IPS DF 4.7 (cell line): ENCODE data around the gene RIPOR2.
A peak's percentile ranks its signal among the peaks of the same experiment; 100 is the strongest.

Source experiments
- DNase-seq: peaks from one replicate; pipeline ENCODE4 v3.0.0-alpha.2; 2013; ENCODE audit warnings: low spot score; ENCODE audit errors: extremely low read depth

The RIPOR2 gene

DNA sequence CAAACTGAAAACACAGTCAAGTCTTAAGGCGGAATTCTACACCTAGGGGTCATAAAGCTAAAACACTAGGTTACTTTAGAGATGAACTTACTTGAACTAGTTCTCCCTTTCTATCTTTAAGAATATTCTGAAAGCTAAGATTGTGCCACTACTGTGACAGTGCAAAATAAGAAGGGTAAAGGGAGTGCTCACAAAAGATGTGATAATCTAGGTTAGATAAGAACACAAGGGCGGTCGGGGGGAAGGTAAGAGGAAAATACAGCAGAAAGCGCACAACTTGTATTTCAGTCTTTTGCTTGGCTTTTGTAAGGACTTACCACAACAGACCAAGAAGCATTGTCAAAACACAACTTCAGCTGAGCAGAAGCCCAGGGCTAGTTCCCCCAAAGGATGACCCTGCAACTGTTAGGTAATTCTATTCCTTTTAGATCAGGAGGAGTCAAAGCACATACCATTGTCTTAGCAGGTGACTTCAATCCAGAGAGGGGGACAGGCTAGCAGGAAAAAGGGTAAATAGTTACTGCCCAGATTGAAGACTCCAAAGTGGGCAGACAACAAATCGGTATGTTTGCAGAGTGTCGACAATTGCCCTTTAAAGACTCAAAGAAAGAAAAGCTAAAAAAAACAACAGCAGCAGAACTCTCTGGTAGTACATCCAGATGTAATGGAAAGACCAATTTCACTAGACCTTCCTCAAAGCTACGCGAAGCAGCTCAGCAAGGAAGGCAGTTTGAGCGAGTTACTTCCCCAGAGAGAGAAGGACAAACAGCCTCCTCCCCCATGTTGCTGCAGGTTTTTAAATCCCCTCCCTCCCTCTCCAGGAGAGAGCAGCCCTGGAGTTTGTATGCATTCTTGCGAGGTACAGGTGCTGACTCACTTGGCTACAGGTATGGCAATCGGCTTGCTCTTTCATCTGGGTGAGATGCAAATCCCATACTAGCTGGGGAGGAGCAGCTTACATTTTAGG is 59.0 kb downstream of the RIPOR2 start:
- DNase-seq: peak; percentile 84

DNA sequence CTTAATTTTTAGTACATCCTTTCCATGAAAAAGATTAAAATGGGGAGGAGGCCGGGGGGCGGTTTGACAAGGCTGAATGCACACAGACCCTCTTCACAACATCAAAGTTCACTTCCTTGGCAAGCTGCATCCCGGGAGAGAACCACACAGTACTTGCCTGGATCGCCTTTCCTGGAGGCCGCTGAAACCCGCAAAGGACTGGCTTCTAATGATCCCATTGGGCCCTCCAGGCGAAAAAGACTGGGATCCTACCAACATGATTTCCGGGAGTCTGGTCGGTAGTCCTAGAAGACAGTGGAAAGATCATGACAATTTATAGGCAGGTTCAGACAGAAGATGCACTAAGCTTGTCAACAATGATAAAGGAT is 60.2 kb downstream of the RIPOR2 start:
- DNase-seq: no peak

DNA sequence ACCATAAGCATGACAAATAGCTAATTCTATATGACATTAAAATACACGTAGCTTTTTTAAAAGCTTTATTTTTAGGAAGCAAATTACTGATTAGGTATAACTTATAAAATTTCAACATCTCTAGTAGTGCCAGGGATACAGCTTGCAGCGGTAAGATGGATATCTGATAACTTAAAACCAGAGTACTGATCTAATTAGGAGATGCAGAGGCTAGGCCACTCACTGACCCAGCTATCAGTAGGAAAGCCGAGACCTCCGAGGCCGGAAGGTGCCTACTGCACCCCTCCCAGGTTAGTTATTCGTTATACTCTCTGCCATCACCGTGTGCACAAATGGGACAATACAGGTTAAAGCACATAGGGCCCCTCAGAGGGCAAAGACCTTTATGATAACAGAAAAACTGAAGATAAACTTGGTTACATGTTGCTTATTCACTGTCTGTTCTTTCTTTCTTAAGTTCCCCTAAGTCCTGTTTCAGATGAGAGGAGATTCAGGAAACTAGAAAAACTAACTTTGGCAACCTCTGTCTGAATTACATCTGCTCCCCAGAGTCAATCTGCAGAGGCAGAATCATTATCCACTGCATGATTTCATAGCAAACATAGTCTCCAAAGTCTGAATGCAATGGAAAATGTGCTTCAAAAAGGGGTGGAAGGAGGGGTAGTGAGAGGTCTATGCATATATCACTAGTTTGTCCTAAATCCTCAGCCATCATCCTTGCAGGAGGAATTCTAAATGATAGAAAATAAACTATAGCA is 60.8 kb downstream of the RIPOR2 start:
- no peak for DNase-seq

DNA sequence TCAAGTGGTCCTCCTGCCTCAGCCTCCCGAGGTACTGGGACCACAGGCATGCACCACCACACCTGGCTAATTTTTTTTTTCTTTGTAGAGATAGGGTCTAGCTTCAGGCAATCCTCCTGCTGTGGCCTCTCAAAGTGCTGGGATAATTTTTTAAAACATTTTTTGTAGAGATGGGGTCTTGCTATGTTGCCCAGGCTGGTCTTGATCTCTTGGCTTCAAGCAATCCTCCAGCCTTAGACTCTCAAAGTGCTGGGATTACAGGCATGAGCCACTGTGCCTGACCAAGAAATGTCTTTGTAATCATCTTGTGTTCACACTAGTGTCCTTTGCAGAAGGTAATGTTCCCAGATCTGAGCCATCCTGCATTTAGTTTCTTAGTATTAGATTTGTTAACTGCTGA is 61.6 kb downstream of the RIPOR2 start:
- DNase-seq: no peak

DNA sequence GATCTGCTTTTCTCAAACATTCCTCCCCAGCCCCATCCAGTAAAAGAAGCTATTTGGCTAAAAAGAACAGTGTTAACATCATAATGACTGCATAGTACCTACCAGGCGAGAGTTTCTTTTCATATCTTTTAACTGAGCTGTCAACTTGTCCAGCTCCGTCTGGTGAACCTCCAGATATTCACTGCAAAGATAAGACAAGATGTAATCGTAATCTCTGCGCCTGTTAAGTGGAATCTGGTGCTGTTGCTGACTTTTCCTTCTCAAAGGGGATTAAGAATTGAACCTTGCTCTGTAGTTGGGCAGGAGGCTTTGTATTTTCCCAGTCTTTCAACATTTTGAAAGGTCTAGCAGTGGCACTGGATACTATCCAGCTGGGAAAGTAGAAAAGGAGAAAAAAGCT is 63.0 kb downstream of the RIPOR2 start:
- no peak for DNase-seq

DNA sequence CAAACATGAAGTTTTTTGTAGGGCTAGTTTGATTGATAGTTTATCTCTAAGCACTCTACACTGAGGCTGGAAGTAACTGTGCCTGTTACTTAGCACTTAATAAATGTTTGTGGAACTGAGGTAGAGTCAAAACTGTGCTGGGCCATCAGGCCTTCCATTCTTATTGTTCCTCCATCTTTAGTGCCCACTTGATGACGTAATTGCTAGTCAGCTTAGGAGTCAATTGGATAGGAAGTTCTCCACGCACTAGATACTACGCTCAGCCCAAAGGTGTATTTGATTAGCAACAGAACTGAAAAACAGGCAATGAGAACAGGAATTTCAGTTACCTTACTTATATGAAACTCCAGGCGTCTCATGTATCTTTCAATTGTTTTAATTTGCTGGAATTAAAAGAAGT is 67.0 kb downstream of the RIPOR2 start:
- DNase-seq: no peak

DNA sequence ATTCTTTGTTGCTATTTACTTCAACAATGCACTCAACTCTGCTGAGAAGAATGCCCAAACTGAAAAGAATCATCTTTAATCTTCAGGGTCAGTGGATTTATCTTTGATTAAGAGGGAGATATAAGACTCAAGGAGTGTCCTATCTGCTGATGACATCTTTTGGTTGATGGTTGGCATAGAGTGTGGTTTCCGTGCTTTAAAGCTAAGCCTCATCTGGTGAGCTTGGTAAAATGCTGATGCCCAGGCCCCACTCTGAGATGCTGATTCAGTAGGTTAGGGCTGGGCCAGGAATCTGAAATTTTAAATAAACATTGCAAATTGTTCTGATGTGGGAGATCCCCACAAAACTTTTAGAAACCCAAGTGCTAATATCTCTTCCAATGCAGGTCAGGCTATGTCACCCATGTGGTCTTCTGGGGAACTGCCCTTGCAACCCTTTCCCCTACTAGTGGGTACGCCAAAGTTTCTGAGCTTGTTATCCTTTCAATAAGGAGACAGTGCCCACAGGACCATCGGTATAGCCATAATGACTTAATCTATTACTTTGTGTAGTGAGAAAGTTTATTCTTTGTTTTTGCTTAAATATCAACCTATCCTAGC is 68.6 kb downstream of the RIPOR2 start:
- no peak for DNase-seq

GRCh38 chr6:24865161-24865560 is 70.6 kb downstream of the RIPOR2 start:
- DNase-seq: no peak

DNA sequence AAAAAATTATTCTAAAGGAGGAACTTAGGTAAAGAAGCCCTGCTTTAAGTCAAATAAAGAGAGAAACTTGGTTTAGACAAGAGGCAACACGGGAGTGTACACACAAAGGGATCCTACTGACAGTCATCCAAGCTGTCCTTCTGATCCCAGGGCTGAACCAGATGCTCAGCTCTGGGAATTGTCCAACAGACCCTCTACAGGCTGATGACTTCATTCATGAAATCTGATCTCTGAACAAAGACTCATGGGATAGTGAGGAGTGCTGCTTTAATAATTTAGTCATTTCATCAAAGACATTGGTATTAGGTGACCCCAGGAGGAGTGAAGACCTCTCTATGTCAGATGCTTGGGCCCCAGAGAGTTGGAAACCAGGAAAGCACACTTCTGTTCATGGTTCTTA is 71.4 kb downstream of the RIPOR2 start:
- no peak for DNase-seq

GRCh38 chr6:24861934-24862333 is 73.8 kb downstream of the RIPOR2 start:
- DNase-seq: no peak

- no peak for DNase-seq
Measured at GRCh38 chr6:24859608-24860200, 76.1 kb downstream of the RIPOR2 start.

DNA sequence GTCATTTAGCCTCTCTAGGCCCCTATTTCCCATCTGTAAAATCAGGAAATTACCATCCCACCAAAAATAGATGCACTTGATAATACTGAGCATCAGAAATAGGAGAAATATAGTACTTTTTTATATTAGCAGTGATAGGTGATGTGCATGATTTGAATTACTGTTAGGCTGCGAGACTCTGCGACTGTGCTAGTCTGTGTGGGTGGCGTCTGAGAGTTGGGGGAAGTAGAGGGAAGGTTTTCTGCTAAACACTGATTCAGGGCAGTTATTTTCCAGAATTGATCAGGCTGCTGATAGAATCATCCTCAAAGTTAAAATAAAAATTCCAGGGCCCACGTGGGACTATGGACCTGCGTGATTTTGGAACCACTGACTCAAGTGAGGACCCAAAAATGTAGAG is 76.6 kb downstream of the RIPOR2 start:
- no peak for DNase-seq

- DNase-seq: no peak
Measured at GRCh38 chr6:24858177-24858653, 77.5 kb downstream of the RIPOR2 start.

- no peak for DNase-seq
Measured at GRCh38 chr6:24856901-24857670, 78.7 kb downstream of the RIPOR2 start.

DNA sequence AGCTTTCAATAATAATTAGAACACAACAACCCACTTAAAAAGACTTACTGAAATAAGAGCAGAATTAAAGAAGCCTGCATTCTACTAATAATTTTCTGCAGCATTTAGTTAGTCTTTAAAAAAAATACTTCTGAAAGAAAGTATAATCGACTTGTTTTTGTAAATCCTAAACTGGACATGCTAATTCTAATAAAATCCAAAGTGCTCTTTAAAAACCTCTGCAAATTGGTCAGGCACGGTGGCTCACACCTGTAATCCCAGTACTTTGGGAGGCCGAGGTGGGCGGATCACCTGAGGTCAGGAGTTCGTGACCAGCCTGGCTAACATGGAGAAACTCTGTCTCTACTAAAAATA is 79.5 kb downstream of the RIPOR2 start:
- DNase-seq: no peak

DNA sequence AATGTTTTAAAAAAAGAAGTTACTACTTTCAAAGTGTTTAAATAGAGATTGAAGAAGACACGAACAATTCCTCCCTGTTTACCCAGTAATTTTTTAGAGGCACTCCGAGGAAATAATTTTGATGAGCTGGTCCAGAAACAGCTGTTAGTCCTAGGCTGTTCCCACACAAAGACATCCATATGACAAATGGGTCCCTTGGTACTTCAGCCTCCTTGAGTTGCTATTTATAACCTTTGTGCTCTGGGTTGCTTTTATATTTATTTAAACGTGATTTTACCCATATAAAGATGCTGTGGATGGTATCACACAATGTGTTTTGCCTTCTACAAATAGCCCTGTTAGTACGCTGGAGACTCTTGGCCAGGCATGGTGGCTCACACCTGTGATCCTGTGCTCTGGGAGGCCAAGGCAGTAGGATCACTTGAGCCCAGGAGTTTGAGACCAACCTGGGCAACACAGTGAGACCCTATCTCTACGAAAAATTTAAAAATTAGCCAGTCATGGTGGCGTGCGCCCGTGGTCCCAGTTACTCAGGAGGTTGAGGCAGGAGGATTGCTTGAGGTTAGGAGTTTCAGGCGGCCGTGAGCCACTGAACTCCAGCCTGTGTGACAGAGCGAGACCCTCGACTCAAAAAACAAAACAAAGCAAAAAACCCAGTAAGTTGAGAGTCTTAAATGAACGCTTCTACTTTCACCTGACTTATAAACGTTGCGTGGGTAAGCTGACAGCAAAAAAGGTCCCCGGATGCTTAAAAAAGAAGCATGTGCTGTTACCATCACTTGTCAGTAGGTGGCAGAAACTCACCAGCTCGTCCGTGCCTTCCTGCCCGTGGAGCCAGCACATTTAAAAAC is 80.1 kb downstream of the RIPOR2 start:
- peak; percentile 46 for DNase-seq

DNA sequence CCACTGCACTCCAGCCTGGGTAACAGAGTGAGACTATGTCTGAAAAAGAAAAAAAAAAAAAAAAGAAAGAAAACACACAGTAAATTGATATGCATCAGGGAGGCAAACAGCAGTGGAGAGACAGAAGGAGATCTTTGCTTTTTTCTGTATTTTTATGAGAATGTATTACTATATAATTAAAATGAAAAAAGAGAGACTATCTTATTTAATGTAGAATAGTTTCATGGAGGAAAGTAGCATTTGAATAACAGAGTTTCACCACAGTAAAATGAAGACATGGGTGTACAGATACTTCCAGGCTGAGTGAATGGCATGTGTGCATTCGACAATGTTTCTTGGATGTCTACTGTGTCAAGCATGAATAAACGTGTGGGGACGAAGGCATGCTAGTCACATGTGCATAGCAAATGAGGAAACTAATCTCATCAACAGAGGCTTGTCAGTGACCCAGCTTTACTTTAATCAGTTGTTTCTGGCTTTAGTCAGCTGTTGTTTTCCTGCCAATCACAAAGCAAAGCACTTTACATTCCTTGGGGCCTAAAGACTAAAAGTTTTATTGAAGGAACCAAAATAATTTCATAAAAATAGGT is 81.6 kb downstream of the RIPOR2 start:
- no peak for DNase-seq

GRCh38 chr6:24851086-24851485 is 84.7 kb downstream of the RIPOR2 start:
- DNase-seq: no peak

DNA sequence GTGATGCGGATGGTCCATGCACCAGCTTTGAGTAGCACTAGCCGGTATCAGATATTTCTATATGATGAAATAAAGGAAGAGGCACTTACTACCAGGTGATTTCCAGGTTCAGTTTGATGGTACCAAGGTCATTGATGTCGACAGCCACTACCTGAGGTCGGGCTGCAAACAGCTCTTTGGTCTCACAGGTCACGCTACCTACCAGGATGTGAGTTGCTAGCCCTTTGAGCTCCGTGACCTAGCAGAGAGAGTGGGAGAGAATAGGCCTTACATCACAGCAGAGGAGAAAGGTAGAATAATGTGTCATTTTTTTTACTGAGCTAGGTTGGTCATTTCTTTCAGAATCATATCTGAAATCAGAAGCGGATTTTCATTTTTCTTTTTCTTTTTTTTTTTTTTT is 86.0 kb downstream of the RIPOR2 start:
- DNase-seq: no peak

DNA sequence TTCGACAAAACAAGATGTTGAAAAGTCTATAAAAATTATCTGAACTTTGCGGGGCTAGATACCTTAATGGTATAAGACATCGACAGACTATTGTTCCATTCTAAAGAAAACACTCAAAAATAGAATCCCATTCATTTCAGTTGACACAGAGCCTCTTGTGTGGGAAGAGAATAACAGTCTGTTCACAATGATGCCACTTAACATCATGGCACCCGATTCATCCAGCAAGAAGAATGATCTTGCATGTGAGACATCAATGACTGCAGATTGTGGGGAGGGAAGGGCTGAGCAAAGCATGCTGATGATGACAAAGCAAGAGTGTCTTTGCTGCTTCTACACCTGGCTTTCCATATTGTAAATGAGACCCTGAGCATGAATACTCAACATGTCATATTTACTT is 87.3 kb downstream of the RIPOR2 start:
- no peak for DNase-seq
